Activated CD4-positive, alpha-beta memory T cell treated with anti-CD3 and anti-CD28 coated beads, Interleukin-2, amount 10 ng/mL, durations not matched to agents 7 days and 5 days (primary cell): ENCODE results near the gene C3orf52. TPM values are rescaled to one million over a fixed set of nuclear protein-coding genes. Genes with fewer than 3 reads are reported as not detected.

ENCODE experiments used
- CTCF ChIA-PET: fragments of 350-600 bp; sonication (Branson Sonifier 250); formaldehyde crosslinking; loops from one replicate; lab custom pipeline; 2021; ENCODE audit warnings: antibody characterized with exemption, inconsistent platforms; lab: Charles Lee
- POLR2A ChIA-PET: fragments of 350-600 bp; sonication (Branson Sonifier 250); formaldehyde crosslinking; loops from one replicate; lab custom pipeline; 2021; ENCODE audit warnings: antibody characterized with exemption; lab: Charles Lee
- DNase-seq: peaks from one replicate; pipeline ENCODE4 v3.0.0-alpha.2; 2020
- H3K27ac Mint-ChIP-seq: one replicate; pipeline ENCODE4 v1.8.0; 2021; ENCODE audit warnings: mild to moderate bottlenecking, mixed read lengths
- H3K27me3 Mint-ChIP-seq: one replicate; pipeline ENCODE4 v1.8.0; 2021; ENCODE audit warnings: mixed read lengths
- H3K36me3 Mint-ChIP-seq: one replicate; pipeline ENCODE4 v1.8.0; 2021; ENCODE audit warnings: low read depth, mixed read lengths
- H3K4me1 Mint-ChIP-seq: one replicate; pipeline ENCODE4 v1.8.0; 2021; ENCODE audit warnings: mixed read lengths
- H3K4me3 Mint-ChIP-seq: one replicate; pipeline ENCODE4 v1.8.0; 2021; ENCODE audit warnings: mild to moderate bottlenecking, mixed read lengths
- H3K9me3 Mint-ChIP-seq: one replicate; pipeline ENCODE4 v1.8.0; 2021; ENCODE audit warnings: mixed read lengths
- total RNA-seq, 2 experiments: library from RNA; stranded (reverse); gene quantifications; one replicate each; pipeline ENCODE4 v1.2.3, GENCODE V29; 2021

The C3orf52 gene
- total RNA-seq, 2 experiments from 2014 or later = 2.5 to 2.6 TPM

DNA sequence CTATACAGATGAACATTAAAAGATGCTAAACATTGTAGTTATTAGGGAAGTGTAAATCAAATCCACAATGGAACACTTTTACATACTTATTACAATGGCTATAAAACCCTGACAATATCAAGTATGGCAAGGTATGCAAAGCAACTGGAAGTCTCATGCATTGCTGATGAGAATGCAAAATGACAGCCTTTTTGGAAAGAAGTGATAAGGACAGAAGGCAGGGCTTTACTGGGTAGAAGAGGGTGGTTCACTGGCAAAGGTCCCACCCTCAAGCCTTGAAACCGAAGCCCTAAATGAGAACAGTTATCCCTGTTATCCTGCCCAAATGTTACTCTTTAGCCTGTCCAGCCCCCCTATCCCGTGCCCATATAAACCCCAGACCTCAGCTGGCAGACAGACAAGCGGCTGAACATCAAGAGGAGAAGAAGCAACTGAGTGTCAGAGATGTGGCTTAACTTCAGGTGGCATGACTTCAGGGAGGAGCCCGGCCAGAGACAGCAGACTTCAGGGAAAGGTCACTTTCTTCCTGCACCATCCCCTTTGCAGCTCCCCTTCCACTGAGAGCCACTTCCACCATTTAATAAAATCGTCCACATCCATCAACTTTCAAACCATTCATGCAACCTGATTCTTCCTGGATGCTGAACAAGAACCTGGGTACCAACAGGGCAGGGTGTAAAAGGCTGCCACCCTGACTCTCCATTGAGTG is 47.6 kb downstream of the C3orf52 start:
- no peak for DNase-seq
- H3K9me3 Mint-ChIP-seq = no peaks in the 10 kb centered on the region
- peak overlapping the region; percentile 85 for H3K27ac Mint-ChIP-seq
- ChIA-PET POLR2A (interaction anchor here (1.7 kb wide), 1 partner anchor 200 kb away, joined by 4 read pairs; the partner anchor contains the start of gene CD200), CTCF (interaction anchor here (1.0 to 1.9 kb wide), 2 partner anchors 9 to 22 kb away, joined by 3 to 4 read pairs; no protein-coding TSS in a partner anchor)
- peaks cover 69% of the 10 kb centered on the region for H3K4me1 Mint-ChIP-seq
- peaks cover 16% of the 10 kb centered on the region for H3K36me3 Mint-ChIP-seq
- peak overlapping the region; percentile 87 for H3K4me3 Mint-ChIP-seq
- H3K27me3 Mint-ChIP-seq = no peaks in the 10 kb centered on the region

DNA sequence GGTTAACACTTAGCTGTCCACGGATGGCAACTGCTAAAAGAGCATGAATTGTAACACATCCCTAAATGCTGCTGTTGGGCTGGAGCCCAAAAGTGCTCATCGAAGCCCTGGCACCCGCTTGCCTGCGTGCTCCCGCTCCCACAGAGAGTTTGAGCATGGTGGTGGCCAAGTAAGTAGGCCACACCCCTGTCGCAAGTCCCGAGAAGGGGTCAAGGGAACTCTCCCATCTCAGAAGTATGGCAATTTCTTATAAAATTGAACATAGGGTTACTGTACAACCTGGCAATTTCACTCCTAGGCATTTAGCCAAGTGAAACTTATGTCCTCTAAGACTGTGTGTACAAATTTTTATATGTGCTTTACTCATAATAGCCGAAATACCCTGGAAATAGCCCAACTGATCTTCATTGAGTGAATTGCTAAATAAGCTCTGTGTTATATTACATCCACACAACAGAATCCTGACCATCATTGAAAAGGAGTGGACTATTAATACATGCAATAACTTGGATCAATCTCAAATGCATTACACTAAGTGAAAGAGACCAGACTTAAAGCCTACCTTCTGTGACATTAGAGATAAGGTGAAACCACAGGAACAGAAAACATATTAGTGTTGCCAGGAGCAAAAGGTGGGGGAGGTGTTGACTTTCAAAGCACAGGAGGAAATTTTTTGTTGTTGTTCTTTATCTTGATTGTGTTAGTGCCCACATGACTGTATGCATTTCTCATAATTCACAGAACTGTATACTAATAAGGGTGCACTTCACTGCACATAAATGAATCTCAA is 48.3 kb downstream of the C3orf52 start:
- Mint-ChIP-seq H3K27ac (peak overlapping the region; percentile 85), H3K4me1 (peaks cover 61% of the 10 kb centered on the region), H3K4me3 (no peak overlapping the region), H3K36me3 (peaks cover 10% of the 10 kb centered on the region), H3K9me3 (no peaks in the 10 kb centered on the region), H3K27me3 (no peaks in the 10 kb centered on the region)
- POLR2A ChIA-PET = no interaction called here
- CTCF ChIA-PET = no interaction called here
- DNase-seq = no peak

DNA sequence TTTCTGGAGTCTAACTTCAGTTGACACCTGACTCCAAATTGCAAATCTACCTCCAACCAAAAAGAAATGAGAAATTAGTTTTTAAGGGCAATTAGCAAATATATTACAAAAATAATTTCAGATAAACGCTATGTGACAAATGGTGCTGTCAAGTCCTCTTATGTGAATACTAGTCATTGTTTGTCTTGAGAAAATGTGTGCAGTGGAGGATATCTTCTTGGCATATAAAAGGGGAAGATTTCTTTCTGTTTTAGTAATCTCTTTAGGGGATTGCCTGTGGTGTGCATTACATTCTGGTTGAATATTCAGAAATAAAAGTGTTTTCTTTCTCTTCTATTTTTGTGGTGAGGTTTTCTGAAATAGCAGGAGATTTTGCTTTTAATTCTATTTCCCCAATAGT is 49.9 kb downstream of the C3orf52 start:
- CTCF ChIA-PET = interaction anchor here (1.0 to 3.7 kb wide), 5 partner anchors 8 to 385 kb away, joined by 3 to 31 read pairs (median 5); partner anchors contain the start of gene SLC9C1
- Mint-ChIP-seq H3K27me3 (no peaks in the 10 kb centered on the region), H3K4me3 (no peak overlapping the region), H3K36me3 (no peaks in the 10 kb centered on the region), H3K4me1 (peaks cover 49% of the 10 kb centered on the region), H3K27ac (no peak overlapping the region), H3K9me3 (no peaks in the 10 kb centered on the region)
- POLR2A ChIA-PET = no interaction called here
- DNase-seq = no peak

DNA sequence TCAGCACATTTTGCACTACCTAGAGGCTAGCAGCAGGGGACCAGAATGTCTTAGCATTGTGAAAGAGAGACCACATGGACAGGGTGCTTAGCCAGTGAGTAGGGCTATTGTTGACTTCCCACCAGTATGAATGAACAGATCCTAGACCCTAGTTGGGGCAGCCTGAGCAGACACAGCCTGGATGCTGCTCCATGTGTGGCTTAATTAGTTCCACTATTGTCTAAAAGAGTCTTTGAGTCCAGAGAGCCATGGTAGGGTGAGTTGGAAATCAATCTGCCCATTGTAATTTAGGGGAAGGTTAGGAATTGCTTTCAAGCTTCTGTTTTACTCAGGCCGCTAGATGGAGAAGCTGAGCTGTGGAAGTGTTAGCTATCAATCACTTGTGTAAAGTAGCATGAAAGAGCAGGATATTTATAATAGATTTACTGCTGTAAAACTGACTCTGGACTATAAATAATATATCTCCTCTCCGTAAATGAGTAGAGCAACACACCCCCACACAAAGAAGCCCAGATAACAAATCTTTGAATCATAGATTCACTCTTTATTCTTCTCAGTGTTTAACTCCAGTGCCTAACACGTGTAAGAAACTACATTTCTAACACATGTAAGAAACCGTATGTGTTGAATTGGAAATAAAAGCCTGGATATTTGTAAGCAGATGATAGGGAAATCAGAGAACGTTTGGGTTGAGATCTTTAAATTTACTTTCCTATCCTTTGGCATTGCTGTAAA is 50.9 kb downstream of the C3orf52 start:
- Mint-ChIP-seq H3K27me3 (no peaks in the 10 kb centered on the region), H3K4me1 (peaks cover 46% of the 10 kb centered on the region), H3K9me3 (no peaks in the 10 kb centered on the region), H3K36me3 (no peaks in the 10 kb centered on the region), H3K4me3 (no peak overlapping the region), H3K27ac (no peak overlapping the region)
- ChIA-PET POLR2A (interaction anchor here (1.1 kb wide), 1 partner anchor 18 kb away, joined by 4 read pairs; no protein-coding TSS in a partner anchor), CTCF (interaction anchor here (1.0 to 3.7 kb wide), 14 partner anchors 9 to 505 kb away, joined by 3 to 31 read pairs (median 4); partner anchors contain the start of gene SLC9C1)
- DNase-seq = peak; percentile 53

- CTCF ChIA-PET = interaction anchor here (1.0 to 3.7 kb wide), 12 partner anchors 8 to 505 kb away, joined by 3 to 31 read pairs (median 6); partner anchors contain the start of gene SLC9C1
- POLR2A ChIA-PET = interaction anchor here (1.1 kb wide), 1 partner anchor 18 kb away, joined by 4 read pairs; no protein-coding TSS in a partner anchor
- DNase-seq = no peak
- H3K9me3 Mint-ChIP-seq = no peaks in the 10 kb centered on the region
- no peaks in the 10 kb centered on the region for H3K27me3 Mint-ChIP-seq
- no peaks in the 10 kb centered on the region for H3K36me3 Mint-ChIP-seq
- H3K4me1 Mint-ChIP-seq = peaks cover 41% of the 10 kb centered on the region
- H3K4me3 Mint-ChIP-seq = no peak overlapping the region
- no peak overlapping the region for H3K27ac Mint-ChIP-seq
Measured at GRCh38 chr3:112137781-112138180, 51.6 kb downstream of the C3orf52 start.

GRCh38 chr3:112138219-112138969 is 52.2 kb downstream of the C3orf52 start:
- POLR2A ChIA-PET = no interaction called here
- H3K4me3 Mint-ChIP-seq = no peak overlapping the region
- no peak for DNase-seq
- H3K27ac Mint-ChIP-seq = no peak overlapping the region
- CTCF ChIA-PET = interaction anchor here (1.2 to 3.7 kb wide), 8 partner anchors 10 to 504 kb away, joined by 3 to 31 read pairs (median 4); partner anchors contain the start of gene SLC9C1
- H3K9me3 Mint-ChIP-seq = no peaks in the 10 kb centered on the region
- peaks cover 38% of the 10 kb centered on the region for H3K4me1 Mint-ChIP-seq
- no peaks in the 10 kb centered on the region for H3K27me3 Mint-ChIP-seq
- peaks cover 2% of the 10 kb centered on the region for H3K36me3 Mint-ChIP-seq

DNA sequence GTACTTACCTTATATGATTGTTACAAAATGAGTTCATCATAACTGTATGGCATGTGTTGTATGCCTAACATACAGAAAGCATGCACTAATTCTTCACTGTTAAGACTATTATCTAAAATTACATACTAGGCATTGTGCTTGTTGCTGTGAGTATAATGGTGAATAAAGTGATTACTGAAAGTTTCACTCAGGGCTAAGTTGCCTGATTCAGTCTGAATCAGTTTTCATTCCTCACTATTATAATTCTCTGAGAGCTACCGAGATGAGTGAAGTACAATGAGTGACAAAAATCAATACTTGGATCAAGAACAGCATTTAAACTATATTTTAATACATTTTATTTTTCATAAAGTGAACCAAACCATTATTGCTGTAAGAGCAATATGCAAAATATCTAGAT is 54.4 kb downstream of the C3orf52 start:
- H3K27ac Mint-ChIP-seq = no peak overlapping the region

GRCh38 chr3:112141293-112141692 is 55.1 kb downstream of the C3orf52 start:
- POLR2A ChIA-PET = no interaction called here
- Mint-ChIP-seq H3K27me3 (no peaks in the 10 kb centered on the region), H3K9me3 (peaks cover 11% of the 10 kb centered on the region), H3K4me3 (no peak overlapping the region), H3K27ac (no peak overlapping the region), H3K4me1 (peaks cover 17% of the 10 kb centered on the region), H3K36me3 (peaks cover 18% of the 10 kb centered on the region)
- DNase-seq = no peak
- CTCF ChIA-PET = no interaction called here

More for the DNA sequence above, 54.4 kb downstream of the C3orf52 start:
- H3K4me3 Mint-ChIP-seq = no peak overlapping the region
- H3K9me3 Mint-ChIP-seq = peaks cover 7% of the 10 kb centered on the region
- no peak for DNase-seq
- POLR2A ChIA-PET = no interaction called here
- CTCF ChIA-PET = interaction anchor here (2.7 kb wide), 1 partner anchor 29 kb away, joined by 15 read pairs; no protein-coding TSS in a partner anchor
- peaks cover 24% of the 10 kb centered on the region for H3K4me1 Mint-ChIP-seq
- no peaks in the 10 kb centered on the region for H3K27me3 Mint-ChIP-seq
- peaks cover 10% of the 10 kb centered on the region for H3K36me3 Mint-ChIP-seq

DNA sequence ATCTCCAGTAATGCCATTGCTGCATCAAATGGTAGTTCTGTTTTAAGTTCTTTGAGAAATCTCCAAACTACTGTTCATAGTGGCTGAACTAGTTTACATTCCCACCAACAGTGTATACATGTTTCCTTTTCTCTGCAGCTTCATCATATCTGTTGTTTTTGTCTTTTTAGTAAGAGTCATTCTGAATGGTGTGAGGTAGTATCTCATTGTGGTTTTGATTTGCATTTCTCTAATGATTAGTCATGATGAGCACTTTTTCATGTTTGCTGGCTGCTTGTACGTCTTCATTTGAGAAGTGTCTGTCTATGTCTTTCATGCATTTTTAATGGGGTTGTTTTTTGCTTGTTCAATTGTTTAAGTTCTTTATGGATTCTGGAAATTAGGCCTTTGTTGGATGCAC is 57.1 kb downstream of the C3orf52 start:
- ChIA-PET POLR2A (interaction anchor here (1.3 kb wide), 1 partner anchor 419 kb away, joined by 3 read pairs; the partner anchor contains the start of genes ATG3 and SLC35A5), CTCF (interaction anchor here (1.5 kb wide), 1 partner anchor 32 kb away, joined by 4 read pairs; no protein-coding TSS in a partner anchor)
- Mint-ChIP-seq H3K36me3 (peaks cover 32% of the 10 kb centered on the region), H3K27ac (peak overlapping the region; percentile 59), H3K4me1 (peaks cover 10% of the 10 kb centered on the region), H3K27me3 (no peaks in the 10 kb centered on the region), H3K4me3 (peak overlapping the region; percentile 45), H3K9me3 (peaks cover 26% of the 10 kb centered on the region)
- no peak for DNase-seq

DNA sequence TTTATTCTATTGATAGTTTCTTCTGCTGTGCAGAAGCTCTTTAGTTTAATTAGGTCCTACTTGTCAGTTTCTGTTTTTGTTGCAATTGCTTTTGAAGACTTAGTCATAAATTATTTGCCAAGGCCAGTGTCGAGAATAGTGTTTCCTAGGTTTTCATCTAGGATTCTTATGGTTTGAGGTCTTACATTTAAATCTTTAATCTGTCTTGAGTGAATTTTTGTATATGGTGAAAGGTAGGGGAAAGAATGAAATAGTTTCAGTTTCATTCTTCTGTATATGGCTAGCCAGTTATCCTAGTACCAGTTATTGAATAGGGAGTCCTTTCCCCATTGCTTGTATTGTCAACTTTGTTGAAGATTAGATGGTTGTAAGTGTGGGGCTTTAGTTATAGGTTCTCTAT is 57.5 kb downstream of the C3orf52 start:
- peak overlapping the region; percentile 45 for H3K4me3 Mint-ChIP-seq
- H3K27ac Mint-ChIP-seq = peak overlapping the region; percentile 59
- H3K27me3 Mint-ChIP-seq = no peaks in the 10 kb centered on the region
- H3K36me3 Mint-ChIP-seq = peaks cover 32% of the 10 kb centered on the region
- POLR2A ChIA-PET = interaction anchor here (1.3 kb wide), 1 partner anchor 418 kb away, joined by 3 read pairs; the partner anchor contains the start of genes ATG3 and SLC35A5
- peaks cover 10% of the 10 kb centered on the region for H3K4me1 Mint-ChIP-seq
- peaks cover 26% of the 10 kb centered on the region for H3K9me3 Mint-ChIP-seq
- no peak for DNase-seq
- CTCF ChIA-PET = interaction anchor here (1.5 kb wide), 1 partner anchor 32 kb away, joined by 4 read pairs; no protein-coding TSS in a partner anchor

DNA sequence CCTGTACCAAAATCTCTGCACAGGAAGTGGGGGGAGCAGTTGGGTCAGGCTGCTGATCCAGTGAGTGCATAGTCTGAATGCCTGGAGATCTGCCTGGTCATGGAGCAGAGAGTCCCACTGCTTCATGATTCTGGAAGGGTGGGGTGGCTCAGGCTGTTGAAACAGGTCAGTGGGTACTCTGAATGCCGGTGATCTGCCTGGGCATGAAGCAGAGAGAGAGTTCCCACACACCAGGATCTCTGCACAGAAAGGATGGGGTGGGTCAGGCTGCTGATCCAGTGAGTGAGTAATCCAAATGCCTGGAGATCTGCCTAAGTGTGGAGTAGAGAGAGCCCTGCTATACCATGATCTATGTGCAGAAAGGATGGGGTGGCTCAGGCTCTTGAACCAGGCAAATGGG is 62.9 kb downstream of the C3orf52 start:
- no peak for DNase-seq
- Mint-ChIP-seq H3K36me3 (peaks cover 29% of the 10 kb centered on the region), H3K4me3 (no peak overlapping the region), H3K27me3 (no peaks in the 10 kb centered on the region), H3K27ac (no peak overlapping the region), H3K4me1 (no peaks in the 10 kb centered on the region), H3K9me3 (peaks cover 39% of the 10 kb centered on the region)
- POLR2A ChIA-PET = no interaction called here
- CTCF ChIA-PET = no interaction called here
